BJ (cell line): ENCODE data around the gene ATXN7L3. TPM values are rescaled to one million over a fixed set of nuclear protein-coding genes. Genes with fewer than 3 reads are reported as not detected.

Experiments used
- CTCF ChIA-PET: fragments of 350-600 bp; formaldehyde crosslinking; extraction: SDS; loops from one replicate; lab custom pipeline; 2021; ENCODE audit warnings: antibody characterized with exemption, inconsistent platforms; lab: Yijun Ruan, JAX
- POLR2A ChIA-PET: fragments of 300-600 bp; sonication (Branson Sonifier 250); formaldehyde crosslinking; extraction: SDS; loops from one replicate; lab custom pipeline; 2021; ENCODE audit warnings: antibody characterized with exemption; lab: Charles Lee
- DNase-seq: peaks from one replicate; pipeline ENCODE4 v3.0.0-alpha.2; 2011; ENCODE audit warnings: low read depth
- H3K27me3 ChIP-seq: 2 replicates; pipeline ENCODE4 v1.6.0; 2011; ENCODE audit warnings: low read length; ENCODE audit not compliant: control insufficient read depth, insufficient read depth
- H3K36me3 ChIP-seq: 2 replicates; pipeline ENCODE4 v1.5.1; 2011; ENCODE audit warnings: low read length; ENCODE audit not compliant: control insufficient read depth, insufficient read depth
- H3K4me3 ChIP-seq: 2 replicates; pipeline ENCODE4 v1.5.1; 2011; ENCODE audit warnings: low read depth, mild to moderate bottlenecking, control low read depth, low read length
- CTCF ChIP-seq: IDR thresholded peaks from 2 replicates; pipeline ENCODE4 v1.5.1; 2011; ENCODE audit warnings: low read depth, mild to moderate bottlenecking, control low read depth, inconsistent platforms, low read length, moderate library complexity; ENCODE audit not compliant: insufficient read depth
- polyA plus RNA-seq: library from polyadenylated mRNA; depleted of rRNA; stranded (reverse); fragments of >200 nt; gene quantifications from 2 replicates; pipeline ENCODE4 v1.2.3, GENCODE V29; 2011

ATXN7L3 gene
- polyA plus RNA-seq, 1 experiment, result 47.0 TPM

- TF ChIP-seq CTCF, result no peak
- no peak for DNase-seq
- ChIA-PET POLR2A (no interaction called here), CTCF (interaction anchor here (1.1 to 2.0 kb wide), 2 partner anchors 22 to 162 kb away, joined by 3 to 5 read pairs; no protein-coding TSS in a partner anchor)
- H3K36me3 ChIP-seq, result peaks cover 18% of the 10 kb centered on the region
- H3K4me3 ChIP-seq, result no peak overlapping the region
- H3K27me3 ChIP-seq, result no peaks in the 10 kb centered on the region
Measured at GRCh38 chr17:44188576-44189403, 10.9 kb downstream of the ATXN7L3 start.

GRCh38 chr17:44187131-44187899 lies 12.4 kb downstream of the ATXN7L3 start:
- H3K27me3 ChIP-seq, result no peaks in the 10 kb centered on the region
- peaks cover 15% of the 10 kb centered on the region for H3K36me3 ChIP-seq
- H3K4me3 ChIP-seq, result peak overlapping the region; percentile 99
- ChIA-PET CTCF (interaction anchor here (1.1 to 2.0 kb wide), 5 partner anchors 19 to 144 kb away, joined by 3 to 9 read pairs (median 5); no protein-coding TSS in a partner anchor), POLR2A (interaction anchor here (0.6 to 1.0 kb wide), 5 partner anchors 17 to 299 kb away, joined by 3 to 13 read pairs (median 4); partner anchors contain the start of gene ASB16)
- TF ChIP-seq CTCF, result no peak
- no peak for DNase-seq

- Histone ChIP-seq H3K4me3 (peak within 1 kb of the TSS; percentile 99), H3K27me3 (no peaks in the 10 kb centered on the region), H3K36me3 (peaks cover 14% of the 10 kb centered on the region)
- ChIA-PET POLR2A (interaction anchor here (0.6 to 1.0 kb wide), 6 partner anchors 16 to 298 kb away, joined by 3 to 13 read pairs (median 4); partner anchors contain the start of gene ASB16), CTCF (interaction anchor here (0.7 to 2.0 kb wide), 8 partner anchors 11 to 145 kb away, joined by 3 to 9 read pairs (median 4); no protein-coding TSS in a partner anchor)
- TF ChIP-seq CTCF, result no peak
- DNase-seq, result peak; percentile 99
Measured at GRCh38 chr17:44186307-44187130, 13.2 kb downstream of the ATXN7L3 start, which contains the start of gene TMUB2. Gene TMUB2, plus strand, starts transcription at chr17:44186972. Its CDS starts 737 bp downstream, at chr17:44187709.

GRCh38 chr17:44184212-44184810 lies 15.4 kb downstream of the ATXN7L3 start:
- TF ChIP-seq CTCF, result no peak
- no peak for DNase-seq
- ChIA-PET POLR2A (interaction anchor here (0.5 kb wide), 1 partner anchor 15 kb away, joined by 9 read pairs; no protein-coding TSS in a partner anchor), CTCF (interaction anchor here (1.0 kb wide), 2 partner anchors 13 to 38 kb away, joined by 3 to 4 read pairs; no protein-coding TSS in a partner anchor)
- H3K27me3 ChIP-seq, result no peaks in the 10 kb centered on the region
- H3K4me3 ChIP-seq, result no peak overlapping the region
- H3K36me3 ChIP-seq, result peaks cover 7% of the 10 kb centered on the region
